Brain microvascular endothelial cell (primary cell): Measurements from ENCODE around the gene CAP1.

Source experiments
- DNase-seq: peaks from one replicate; pipeline ENCODE4 v3.0.0-alpha.2; 2020
- H3K27ac ChIP-seq: fragments of 250-450 bp; sonication (Bioruptor Pico); 2 replicates; pipeline ENCODE4 v1.5.1; 2020; ENCODE audit warnings: mild to moderate bottlenecking, moderate library complexity
- H3K27me3 ChIP-seq: fragments of 250-450 bp; sonication (Bioruptor Pico); replicated peaks from 2 replicates; pipeline ENCODE4 v1.5.1; 2020; ENCODE audit warnings: mild to moderate bottlenecking
- H3K36me3 ChIP-seq: fragments of 250-450 bp; sonication (Bioruptor Pico); replicated peaks from 2 replicates; pipeline ENCODE4 v1.5.1; 2020; ENCODE audit warnings: mild to moderate bottlenecking
- H3K4me3 ChIP-seq: 2 replicates; pipeline ENCODE4 v1.5.1; 2011; ENCODE audit warnings: low read depth, mild to moderate bottlenecking, control low read depth, low read length, moderate library complexity
- CTCF ChIP-seq: IDR thresholded peaks from 2 replicates; pipeline ENCODE4 v1.5.1; 2011; ENCODE audit warnings: low read depth, mild to moderate bottlenecking, moderate library complexity, low read length, control low read depth, inconsistent platforms; ENCODE audit errors: missing control alignments
- in situ Hi-C: cut with HindIII; loops from 2 replicates; pipeline ENCODE4 v1.10.0; 2017; ENCODE audit warnings: low sequenced_read_pairs, low pct_ligation_motif_present

The CAP1 gene

GRCh38 chr1:40045182-40045581, 4.7 kb downstream of the CAP1 start:
- no peak overlapping the region for H3K27ac ChIP-seq
- peaks cover 38% of the 10 kb centered on the region for H3K36me3 ChIP-seq
- H3K27me3 ChIP-seq, result no peaks in the 10 kb centered on the region
- TF ChIP-seq CTCF, result no peak
- in situ Hi-C loops, result no loop called here
- no peak for DNase-seq
- no peak overlapping the region for H3K4me3 ChIP-seq

GRCh38 chr1:40045766-40046165, 5.2 kb downstream of the CAP1 start:
- TF ChIP-seq CTCF, result no peak
- Histone ChIP-seq H3K27me3 (no peaks in the 10 kb centered on the region), H3K4me3 (no peak overlapping the region), H3K27ac (no peak overlapping the region), H3K36me3 (peaks cover 41% of the 10 kb centered on the region)
- DNase-seq, result no peak
- in situ Hi-C loops, result no loop called here

- no peak for TF ChIP-seq CTCF
- Histone ChIP-seq H3K36me3 (peaks cover 41% of the 10 kb centered on the region), H3K27me3 (no peaks in the 10 kb centered on the region), H3K4me3 (no peak overlapping the region), H3K27ac (no peak overlapping the region)
- in situ Hi-C loops, result no loop called here
- no peak for DNase-seq
Measured at GRCh38 chr1:40047276-40047675, 6.7 kb downstream of the CAP1 start.

- no peak for DNase-seq
Measured at GRCh38 chr1:40047769-40048168, 7.2 kb downstream of the CAP1 start.

GRCh38 chr1:40049725-40050124, 9.2 kb downstream of the CAP1 start:
- no peak for TF ChIP-seq CTCF
- DNase-seq, result no peak
- no peak overlapping the region for H3K4me3 ChIP-seq
- no peaks in the 10 kb centered on the region for H3K27me3 ChIP-seq
- peaks cover 31% of the 10 kb centered on the region for H3K36me3 ChIP-seq
- in situ Hi-C loops, result no loop called here
- H3K27ac ChIP-seq, result peak overlapping the region; percentile 52

More at GRCh38 chr1:40047769-40048168, 7.2 kb downstream of the CAP1 start:
- in situ Hi-C loops, result no loop called here
- Histone ChIP-seq H3K27me3 (no peaks in the 10 kb centered on the region), H3K36me3 (peaks cover 36% of the 10 kb centered on the region), H3K27ac (no peak overlapping the region), H3K4me3 (no peak overlapping the region)
- no peak for TF ChIP-seq CTCF

GRCh38 chr1:40050863-40051262, 10.3 kb downstream of the CAP1 start:
- TF ChIP-seq CTCF, result no peak
- Histone ChIP-seq H3K36me3 (peaks cover 28% of the 10 kb centered on the region), H3K27me3 (no peaks in the 10 kb centered on the region), H3K4me3 (no peak overlapping the region), H3K27ac (no peak overlapping the region)
- no peak for DNase-seq
- in situ Hi-C loops, result no loop called here
